DMS 273 (cell line): ENCODE data around the gene UBTD1.
"Not testable (repeated sequence)": the region's sequence is repeated elsewhere in the genome, so short reads cannot be mapped to it uniquely, and the experiment has no call there.

ENCODE experiments used
- DNase-seq: peaks from one replicate; lab custom pipeline; 2025; ENCODE audit not compliant: unreplicated experiment; lab: John Stamatoyannopoulos, UW

Gene UBTD1

GRCh38 chr10:97498841-97499560 is at the start of gene UBTD1:
TSS of gene UBTD1 (plus strand) at chr10:97498924. CDS start at chr10:97499204, 280 bp downstream.
- DNase-seq: peak; percentile 68

- DNase-seq: no peak
Measured at GRCh38 chr10:97450828-97451227, 47.9 kb upstream of the UBTD1 start.

GRCh38 chr10:97451605-97452004 is 47.1 kb upstream of the UBTD1 start:
- no peak for DNase-seq

- DNase-seq: no peak
Measured at GRCh38 chr10:97452352-97452751, 46.4 kb upstream of the UBTD1 start.

GRCh38 chr10:97454330-97455036 is 44.2 kb upstream of the UBTD1 start:
- DNase-seq: peak; percentile 36

- no peak for DNase-seq
Measured at GRCh38 chr10:97456034-97456685, 42.6 kb upstream of the UBTD1 start.

GRCh38 chr10:97456686-97457065 is 42.0 kb upstream of the UBTD1 start:
- DNase-seq: no peak

GRCh38 chr10:97459111-97459510 is 39.6 kb upstream of the UBTD1 start:
- no peak for DNase-seq

- no peak for DNase-seq
Measured at GRCh38 chr10:97459933-97460332, 38.8 kb upstream of the UBTD1 start.

- no peak for DNase-seq
Measured at GRCh38 chr10:97462309-97462708, 36.4 kb upstream of the UBTD1 start.

GRCh38 chr10:97463363-97464132 is 35.2 kb upstream of the UBTD1 start:
- peak; percentile 65 for DNase-seq

- no peak for DNase-seq
Measured at GRCh38 chr10:97464226-97464625, 34.5 kb upstream of the UBTD1 start.

- no peak for DNase-seq
Measured at GRCh38 chr10:97465982-97466381, 32.7 kb upstream of the UBTD1 start.

- no peak for DNase-seq
Measured at GRCh38 chr10:97466755-97467154, 32.0 kb upstream of the UBTD1 start.

- DNase-seq: no peak
Measured at GRCh38 chr10:97468162-97468561, 30.6 kb upstream of the UBTD1 start.

- DNase-seq: not testable (repeated sequence)
Measured at GRCh38 chr10:97468781-97469180, 29.9 kb upstream of the UBTD1 start.

GRCh38 chr10:97474918-97475317 is 23.8 kb upstream of the UBTD1 start:
- no peak for DNase-seq

GRCh38 chr10:97475936-97476594 is 22.7 kb upstream of the UBTD1 start:
- no peak for DNase-seq

GRCh38 chr10:97479410-97479809 is 19.3 kb upstream of the UBTD1 start:
- DNase-seq: not testable (repeated sequence)

GRCh38 chr10:97479939-97480338 is 18.8 kb upstream of the UBTD1 start:
- DNase-seq: peak; percentile 77

- no peak for DNase-seq
Measured at GRCh38 chr10:97481071-97481470, 17.7 kb upstream of the UBTD1 start.
